NB4 (cell line): ENCODE measurements around the gene AKNA.

Experiments
- DNase-seq: peaks from one replicate; pipeline ENCODE4 v3.0.0; 2010; ENCODE audit warnings: low read depth
- H3K4me3 ChIP-seq: one replicate; pipeline ENCODE4 v1.5.1; 2011; ENCODE audit warnings: mild to moderate bottlenecking, low read depth, low read length, moderate library complexity
- CTCF ChIP-seq: IDR thresholded peaks from one replicate; pipeline ENCODE4 v1.5.1; 2012; ENCODE audit warnings: low read depth, low read length
- MAX ChIP-seq: IDR thresholded peaks from 2 replicates; pipeline ENCODE4 v1.6.1; 2011; ENCODE audit warnings: low read depth, low read length
- MYC ChIP-seq: IDR thresholded peaks from 2 replicates; pipeline ENCODE4 v1.6.1; 2011; ENCODE audit warnings: low read depth, low read length
- POLR2A ChIP-seq: IDR thresholded peaks from 2 replicates; pipeline ENCODE4 v1.6.1; 2011; ENCODE audit warnings: mild to moderate bottlenecking; ENCODE audit not compliant: insufficient read length; ENCODE audit errors: extremely low read depth

Gene AKNA

GRCh38 chr9:114311571-114312512 lies 75.9 kb downstream of the AKNA start:
- no peak for DNase-seq
- TF ChIP-seq CTCF (no peak), MYC (no peak)
- no peak overlapping the region for H3K4me3 ChIP-seq

DNA sequence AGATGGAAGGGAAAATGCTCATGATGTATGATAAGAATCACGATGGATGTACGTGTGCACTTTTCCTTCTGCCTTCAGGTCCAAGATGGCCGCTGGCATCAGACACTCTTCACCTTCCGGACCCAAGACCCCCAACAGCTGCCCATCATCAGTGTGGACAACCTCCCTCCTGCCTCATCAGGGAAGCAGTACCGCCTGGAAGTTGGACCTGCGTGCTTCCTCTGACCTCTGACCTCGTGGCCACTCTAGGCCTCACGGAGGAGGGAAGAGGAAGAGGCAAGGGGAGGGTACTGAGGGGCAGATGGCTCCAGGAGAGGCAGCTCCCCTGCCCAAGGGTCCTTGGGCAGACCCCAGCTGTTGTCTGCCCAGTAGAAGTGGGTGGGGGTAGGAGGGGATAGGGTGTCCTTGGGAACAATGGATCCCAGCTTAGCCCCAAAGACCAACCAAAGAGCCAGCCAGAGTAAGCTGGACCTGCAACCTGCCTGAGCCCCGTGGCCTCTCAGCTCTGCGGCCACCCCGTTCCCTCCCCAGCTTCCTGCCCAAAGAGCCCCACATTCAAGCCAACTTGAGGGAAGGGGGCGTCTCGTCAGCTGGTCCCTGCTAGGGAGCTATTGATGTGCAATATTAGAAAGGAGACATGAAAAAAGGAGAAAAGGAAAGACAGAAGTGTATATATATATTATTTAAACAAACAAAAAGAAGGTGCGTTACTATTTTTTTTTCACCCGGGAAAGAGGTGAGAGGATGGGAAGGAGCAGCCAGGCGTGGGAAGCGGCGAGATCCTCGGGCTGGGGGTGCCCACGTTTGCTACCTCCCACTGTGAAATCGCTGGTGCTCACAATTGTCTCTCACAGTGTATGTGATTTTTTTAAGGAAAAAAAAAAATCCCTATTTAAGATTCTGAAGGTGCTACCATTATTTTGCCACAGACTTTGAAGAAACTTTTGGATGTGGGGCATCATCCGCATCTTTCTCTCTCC lies 77.0 kb downstream of the AKNA start:
- no peak for TF ChIP-seq CTCF
- no peak for TF ChIP-seq POLR2A
- TF ChIP-seq MYC: no peak
- no peak for TF ChIP-seq MAX
- H3K4me3 ChIP-seq: no peak overlapping the region

GRCh38 chr9:114309096-114309495 lies 78.7 kb downstream of the AKNA start:
- TF ChIP-seq CTCF: no peak
- TF ChIP-seq MAX: no peak
- TF ChIP-seq POLR2A: no peak
- TF ChIP-seq MYC: no peak
- H3K4me3 ChIP-seq: no peak overlapping the region
- DNase-seq: no peak

More for the DNA sequence above, 77.0 kb downstream of the AKNA start:
- DNase-seq: no peak

DNA sequence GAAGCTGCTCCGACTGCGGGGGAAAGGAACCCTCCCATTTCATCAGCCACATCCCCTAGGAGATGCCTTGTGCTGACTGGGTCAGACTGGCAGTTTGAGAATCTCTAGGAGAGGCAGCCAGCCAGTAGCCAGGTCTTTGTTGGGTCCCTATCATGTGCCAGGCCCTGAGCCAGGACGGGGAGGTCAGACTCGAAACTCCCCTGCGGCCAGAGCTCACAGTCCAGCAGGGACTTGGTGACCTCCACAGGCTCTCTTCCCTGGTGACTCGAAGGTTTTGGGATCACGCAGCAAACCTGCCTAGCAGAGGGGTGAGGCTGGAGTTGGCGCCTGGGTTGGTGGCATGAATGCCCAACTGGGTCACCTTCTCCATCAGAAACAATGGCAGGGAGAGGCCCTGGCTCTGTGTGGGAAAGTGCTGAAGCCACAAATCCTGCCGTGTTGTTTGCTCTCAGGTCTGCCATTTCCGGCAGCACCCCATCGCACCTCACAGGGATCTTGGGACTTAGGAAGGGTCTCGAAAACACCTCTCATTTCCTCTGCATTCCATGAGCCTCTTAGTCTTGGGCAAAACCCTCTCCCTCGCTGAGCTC lies 79.3 kb downstream of the AKNA start:
- no peak for DNase-seq
- TF ChIP-seq MAX (no peak), POLR2A (no peak), MYC (no peak), CTCF (no peak)
- H3K4me3 ChIP-seq: no peak overlapping the region

- no peak overlapping the region for H3K4me3 ChIP-seq
- DNase-seq: no peak
- no peak for TF ChIP-seq POLR2A
- no peak for TF ChIP-seq CTCF
- TF ChIP-seq MYC: no peak
- TF ChIP-seq MAX: no peak
These were observed 79.9 kb downstream of the AKNA start for GRCh38 chr9:114307899-114308267.
